Measurements from ENCODE around the gene FAM120A. TPM values are rescaled to one million over a fixed set of nuclear protein-coding genes. Genes with fewer than 3 reads are reported as not detected.

Gene FAM120A
- total RNA-seq, 1 experiment from 2014 or later, result 70.5 TPM

GRCh38 chr9:93413530-93413929 lies 38.0 kb upstream of the FAM120A start:
- Histone ChIP-seq H3K4me1 (ENCODE audit: control insufficient read depth, insufficient read depth, low read length) (no peaks in the 10 kb centered on the region), H3K36me3 (ENCODE audit: control insufficient read depth, insufficient read depth, low read length) (no peaks in the 10 kb centered on the region), H3K4me3 (ENCODE audit: low read depth in 2 of 2, low read length in 2 of 2) (no peak overlapping the region), H3K9me3 (ENCODE audit: control insufficient read depth, insufficient read depth, low read depth, low read length) (no peaks in the 10 kb centered on the region), H3K27ac (ENCODE audit: low read length) (no peak overlapping the region), H3K27me3 (ENCODE audit: control insufficient read depth, insufficient read depth, low read length) (no peaks in the 10 kb centered on the region; the same call in 1 of the 2 replicates)
- ChIA-PET CTCF (no interaction called here), POLR2A (no interaction called here)
- ATAC-seq (no peak), DNase-seq (ENCODE audit: low read depth, low spot score) (no peak)
- in situ Hi-C loops (cut with HindIII; ENCODE audit: low pct_unique_long_range_greater_than_20kb, low sequenced_read_pairs) (no loop called here), intact Hi-C loops (cut with micrococcal nuclease; ENCODE audit: unreplicated experiment) (no loop called here)
- TF ChIP-seq SIN3A (IDR thresholded peaks at IDR 0.05; ENCODE audit: borderline replicate concordance, insufficient read depth, low read depth, low read length) (no peak), CTCF (IDR thresholded peaks at IDR 0.05) (no peak), REST (IDR thresholded peaks at IDR 0.05; ENCODE audit: insufficient read depth in 1 of 2, low read depth in 2 of 2, low read length in 1 of 2) (no peak), TCF7L2 (IDR thresholded peaks at IDR 0.05; ENCODE audit: low read depth, low read length) (no peak), POLR2AphosphoS5 (IDR thresholded peaks at IDR 0.05; ENCODE audit: low read depth, low read length) (no peak)
- no TSS peak for BruUV-seq (replicated peaks)

GRCh38 chr9:93415176-93415690 lies 36.3 kb upstream of the FAM120A start:
- intact Hi-C loops (cut with micrococcal nuclease; ENCODE audit: unreplicated experiment), result no loop called here
- POLR2A ChIA-PET, result no interaction called here
- ATAC-seq (no peak), DNase-seq (ENCODE audit: low read depth, low spot score) (no peak)
- Histone ChIP-seq H3K9me3 (ENCODE audit: control insufficient read depth, insufficient read depth, low read depth, low read length) (no peaks in the 10 kb centered on the region), H3K27ac (ENCODE audit: low read length) (no peak overlapping the region), H3K36me3 (ENCODE audit: control insufficient read depth, insufficient read depth, low read length) (no peaks in the 10 kb centered on the region), H3K4me3 (ENCODE audit: low read depth in 2 of 2, low read length in 2 of 2) (no peak overlapping the region), H3K27me3 (ENCODE audit: control insufficient read depth, insufficient read depth, low read length) (no peaks in the 10 kb centered on the region; the same call in 1 of the 2 replicates), H3K4me1 (ENCODE audit: control insufficient read depth, insufficient read depth, low read length) (no peaks in the 10 kb centered on the region)
- no TSS peak for BruUV-seq (replicated peaks)
- in situ Hi-C loops (cut with HindIII; ENCODE audit: low pct_unique_long_range_greater_than_20kb, low sequenced_read_pairs), result no loop called here
- CTCF ChIA-PET, result no interaction called here
- TF ChIP-seq POLR2AphosphoS5 (IDR thresholded peaks at IDR 0.05; ENCODE audit: low read depth, low read length) (no peak), REST (IDR thresholded peaks at IDR 0.05; ENCODE audit: insufficient read depth in 1 of 2, low read depth in 2 of 2, low read length in 1 of 2) (no peak), CTCF (IDR thresholded peaks at IDR 0.05) (no peak), TCF7L2 (IDR thresholded peaks at IDR 0.05; ENCODE audit: low read depth, low read length) (no peak), SIN3A (IDR thresholded peaks at IDR 0.05; ENCODE audit: borderline replicate concordance, insufficient read depth, low read depth, low read length) (no peak)
